CD4-positive, alpha-beta T cell treated with Interleukin-4 for 4 hours (primary cell): ENCODE results near the gene CYB5B.
A peak's percentile ranks its signal among the peaks of the same experiment; 100 is the strongest.

ENCODE experiments used
- DNase-seq: peaks from one replicate; pipeline ENCODE4 v3.0.0-alpha.2; 2020

CYB5B gene

DNA sequence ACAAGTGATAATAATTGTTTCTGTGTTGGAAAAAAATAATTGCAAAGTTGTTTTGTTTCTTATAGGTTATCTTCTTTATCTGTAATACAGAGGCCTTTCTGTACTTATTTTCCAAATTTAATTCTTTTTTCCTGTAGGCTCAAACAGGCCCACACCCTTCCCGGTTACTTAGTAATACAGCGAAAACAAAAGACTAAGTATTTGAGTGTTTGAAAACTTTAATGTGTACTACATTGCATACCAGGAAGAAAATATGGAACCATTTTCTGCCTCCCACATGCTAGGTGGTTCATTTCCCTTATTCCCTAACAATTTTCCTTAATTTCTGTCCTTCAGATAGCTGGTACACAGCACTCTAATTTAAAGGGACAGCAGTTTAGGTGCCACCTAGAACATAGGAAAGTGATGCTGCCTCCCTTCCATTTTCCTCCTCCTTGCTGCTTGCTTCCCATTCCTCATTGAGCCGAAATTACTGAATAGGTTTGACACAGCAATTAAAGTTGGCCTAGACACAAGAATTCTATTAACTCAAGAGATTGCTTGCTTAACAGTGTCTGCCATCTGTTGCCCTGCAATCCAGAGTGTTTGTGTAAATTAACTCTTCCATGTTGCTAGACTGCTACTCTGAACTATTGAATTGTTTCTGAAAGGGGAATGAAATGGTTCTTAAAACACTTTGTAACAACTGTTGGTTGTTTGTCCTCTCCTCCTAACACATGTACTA is 24.2 kb downstream of the CYB5B start:
- no peak for DNase-seq

- DNase-seq: peak; percentile 28
These were observed 26.7 kb downstream of the CYB5B start for GRCh38 chr16:69451166-69451565.

GRCh38 chr16:69453936-69454335 is 29.5 kb downstream of the CYB5B start:
- no peak for DNase-seq

GRCh38 chr16:69463876-69464275 is 39.5 kb downstream of the CYB5B start:
- no peak for DNase-seq

GRCh38 chr16:69465083-69465721 is 40.8 kb downstream of the CYB5B start:
- no peak for DNase-seq

DNA sequence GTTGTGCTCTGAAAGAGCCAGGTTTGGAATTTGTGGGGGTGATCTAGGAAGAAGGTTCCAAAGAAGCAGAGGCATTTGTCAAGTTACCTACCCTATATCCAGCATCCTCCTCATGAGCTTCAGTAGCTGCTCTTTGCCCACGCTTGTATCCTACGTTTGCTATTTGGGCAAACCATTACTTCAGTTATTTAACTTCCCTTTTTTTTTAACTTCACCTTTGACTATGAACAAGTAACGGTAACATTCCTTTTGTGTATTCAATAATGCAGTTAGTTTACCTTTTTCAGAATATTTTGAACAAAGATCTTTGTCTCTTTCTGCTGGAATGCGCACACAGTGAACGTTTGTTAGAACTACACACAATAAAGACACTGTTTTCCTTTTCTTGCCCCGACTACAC is 41.5 kb downstream of the CYB5B start:
- DNase-seq: no peak

GRCh38 chr16:69466547-69466946 is 42.1 kb downstream of the CYB5B start:
- DNase-seq: no peak

GRCh38 chr16:69467080-69467479 is 42.7 kb downstream of the CYB5B start:
- DNase-seq: no peak

DNA sequence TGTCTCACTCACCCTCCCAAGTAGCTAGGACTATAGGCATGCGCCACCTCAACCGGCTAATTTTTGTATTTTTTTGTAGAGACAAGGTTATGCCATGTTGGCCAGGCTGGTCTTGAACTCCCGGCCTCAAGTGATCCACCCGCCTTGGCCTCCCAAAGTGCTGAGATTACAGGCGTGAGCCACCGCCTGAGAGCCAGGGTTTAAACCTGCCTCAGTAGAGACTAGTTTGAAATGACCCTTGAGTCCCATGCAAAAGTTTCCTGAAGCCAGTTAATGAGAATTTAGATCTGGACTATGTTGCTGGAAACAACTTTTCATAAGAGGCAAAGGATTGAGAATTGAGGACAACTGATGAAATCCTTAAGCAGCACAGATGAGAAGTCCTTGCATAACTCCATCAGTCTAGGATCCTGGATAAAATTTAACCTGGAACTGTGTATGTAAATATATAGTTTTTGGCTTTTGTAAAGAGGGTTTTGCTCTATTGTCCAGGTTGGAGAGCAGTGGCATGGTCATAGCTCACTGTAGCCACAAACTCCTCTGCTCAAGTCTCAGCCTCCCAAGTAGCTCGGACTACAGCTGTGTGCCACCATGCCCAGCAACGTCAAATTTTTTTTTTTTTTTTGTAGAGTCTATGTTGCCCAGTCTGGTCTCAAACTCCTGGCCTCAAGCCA is 43.2 kb downstream of the CYB5B start:
- no peak for DNase-seq

DNA sequence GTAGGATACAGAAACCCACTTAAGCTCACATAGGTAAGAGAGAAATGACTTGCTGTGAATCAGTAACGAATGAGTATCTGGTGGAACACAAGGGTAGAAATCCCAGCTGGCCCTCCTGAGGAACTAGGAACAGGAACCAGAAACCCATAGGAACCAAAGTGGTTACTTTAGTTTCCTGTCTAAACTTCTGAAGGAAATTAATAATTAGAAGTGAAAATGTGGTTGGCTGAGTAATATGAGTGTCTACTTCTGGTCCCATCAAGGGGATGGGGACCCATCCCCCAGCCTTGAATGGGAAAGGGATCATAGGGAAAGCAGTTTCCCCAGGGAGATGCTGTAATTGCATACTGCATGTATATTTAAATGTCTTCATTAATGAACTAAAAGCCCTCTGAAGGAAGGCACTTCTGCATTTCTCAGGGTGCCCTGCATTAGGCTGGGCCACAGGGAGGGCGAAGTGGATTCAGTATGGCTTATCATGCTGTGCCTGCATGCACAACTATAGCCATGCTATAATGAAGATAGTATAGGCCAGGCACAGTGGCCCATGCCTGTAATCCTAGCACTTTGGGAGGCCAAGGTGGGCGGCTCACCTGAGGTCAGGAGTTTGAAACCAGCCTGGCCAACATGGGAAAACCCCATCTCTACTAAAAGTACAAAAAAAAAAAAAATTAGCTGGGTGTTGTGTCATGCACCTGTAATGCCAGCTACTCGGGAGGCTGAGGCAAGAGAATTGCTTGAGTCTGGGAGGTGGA is 45.6 kb downstream of the CYB5B start:
- no peak for DNase-seq

DNA sequence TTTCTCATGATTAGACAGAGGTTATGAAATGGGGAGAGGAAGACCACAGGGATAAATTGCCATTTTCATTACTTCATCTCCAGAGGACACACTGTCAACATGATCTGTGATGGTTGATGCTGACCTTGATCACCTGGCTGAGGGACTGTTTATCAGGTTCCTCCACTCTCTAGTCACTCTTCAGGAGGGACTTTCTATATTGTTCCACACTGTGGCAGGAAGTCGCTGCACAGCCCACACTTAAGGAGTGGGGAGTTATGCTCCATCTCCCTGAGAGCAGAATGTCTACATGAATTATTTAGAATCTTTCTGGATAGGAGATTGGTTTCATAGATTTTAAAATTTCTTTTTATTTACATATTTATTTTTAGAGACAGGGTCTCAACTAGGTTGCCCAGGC is 46.7 kb downstream of the CYB5B start:
- DNase-seq: peak; percentile 11

- DNase-seq: no peak
These were observed 50.0 kb downstream of the CYB5B start for GRCh38 chr16:69474408-69474807.

- no peak for DNase-seq
These were observed 52.6 kb downstream of the CYB5B start for GRCh38 chr16:69476920-69477443.

DNA sequence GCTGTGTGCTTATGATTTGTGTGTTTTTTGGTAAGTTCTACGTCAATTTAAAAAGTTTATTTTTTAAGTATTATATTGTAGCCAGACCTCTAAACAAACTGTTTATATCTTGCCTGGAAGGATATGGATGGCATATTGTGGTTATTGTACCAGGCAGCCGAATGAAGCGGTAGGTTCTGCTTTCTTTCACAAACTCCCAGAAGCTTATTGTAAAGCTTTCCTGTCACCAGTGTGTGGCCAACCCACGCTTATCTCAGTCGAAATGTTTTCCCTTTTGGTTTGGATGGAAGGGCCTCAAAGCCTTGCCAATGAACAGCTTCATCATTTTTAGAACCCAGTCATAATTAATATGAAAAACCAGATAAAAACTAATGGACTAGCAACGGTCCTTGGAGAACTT is 53.1 kb downstream of the CYB5B start:
- no peak for DNase-seq

GRCh38 chr16:69478685-69479084 is 54.3 kb downstream of the CYB5B start:
- DNase-seq: no peak

DNA sequence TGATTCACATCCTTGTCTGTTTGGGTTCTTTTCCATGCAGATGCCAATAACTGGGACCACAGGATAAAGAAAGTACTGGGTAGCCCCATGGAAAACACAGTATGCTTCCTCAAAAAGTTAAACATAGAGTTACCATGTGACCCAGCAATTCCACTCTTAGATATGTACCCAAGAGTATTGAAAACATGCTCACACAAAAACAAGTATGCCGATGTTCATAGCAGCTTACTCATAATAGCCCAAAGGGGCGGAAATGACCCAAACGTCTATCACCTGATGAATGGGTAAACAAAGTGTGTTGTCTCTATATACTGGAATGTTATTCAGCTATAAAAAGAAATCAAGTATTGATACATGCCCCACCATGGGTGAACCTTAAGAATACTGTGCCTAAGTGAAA is 55.4 kb downstream of the CYB5B start:
- DNase-seq: no peak

- DNase-seq: no peak
These were observed 57.5 kb downstream of the CYB5B start for GRCh38 chr16:69481901-69482341.

- DNase-seq: no peak
These were observed 58.1 kb downstream of the CYB5B start for GRCh38 chr16:69482410-69482991.

DNA sequence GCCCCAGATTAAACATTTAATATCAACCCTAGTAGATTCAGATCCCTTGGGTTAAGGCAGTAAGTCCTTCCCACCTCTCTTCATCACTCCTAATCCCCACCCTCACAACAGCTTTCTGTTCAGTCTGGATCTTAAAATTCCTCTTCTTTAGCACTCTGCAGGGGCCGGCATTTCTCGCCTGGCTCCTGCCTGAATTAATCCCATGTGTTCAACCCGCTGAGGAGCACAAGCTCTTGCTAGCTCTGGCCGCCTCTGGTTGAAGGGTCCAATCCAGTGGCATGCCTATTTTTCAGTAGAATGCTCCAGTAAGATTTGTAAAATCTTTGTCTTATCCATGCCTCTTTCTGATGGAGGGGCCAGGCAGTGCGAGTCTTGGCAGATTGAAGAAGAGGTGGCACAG is 59.2 kb downstream of the CYB5B start:
- DNase-seq: no peak

GRCh38 chr16:69485361-69485760 is 60.9 kb downstream of the CYB5B start:
- DNase-seq: no peak

DNA sequence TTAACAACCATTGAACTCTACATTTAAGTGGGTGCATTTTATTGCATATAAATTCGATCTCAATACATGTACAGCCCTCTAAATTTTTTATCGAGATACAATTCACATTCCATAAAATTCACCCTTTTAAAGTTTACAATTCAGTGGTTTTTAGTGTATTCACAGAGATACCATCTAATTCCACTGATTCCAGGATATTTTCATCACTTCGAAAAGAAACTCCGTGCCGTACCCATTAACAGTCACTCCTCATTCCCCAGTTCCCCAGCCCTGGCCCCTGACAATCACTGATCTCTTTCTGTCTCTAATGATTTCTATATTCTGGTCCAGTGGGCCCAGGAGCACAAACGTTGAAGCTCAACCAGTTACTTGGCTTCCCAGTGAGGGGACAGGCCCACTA is 61.4 kb downstream of the CYB5B start:
- DNase-seq: no peak

DNA sequence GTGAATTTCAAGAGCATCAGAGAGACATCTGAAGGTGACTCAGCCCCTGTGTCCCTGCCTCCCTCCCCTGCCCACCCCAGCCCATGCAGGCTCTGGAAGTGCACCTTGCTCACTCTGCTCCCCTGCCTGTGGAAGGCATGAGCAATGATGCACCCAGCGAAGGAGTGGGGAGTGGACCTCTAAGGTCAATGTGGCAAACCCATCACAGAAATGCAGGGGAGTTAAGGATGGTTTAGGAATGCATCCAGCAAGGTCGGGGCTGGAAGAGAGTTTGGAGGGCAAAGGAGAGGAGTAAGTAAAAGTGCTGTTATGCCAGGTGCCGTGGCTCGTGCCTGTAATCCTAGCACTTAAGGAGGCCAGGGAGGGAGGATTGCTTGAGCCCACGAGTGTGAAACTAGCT is 61.9 kb downstream of the CYB5B start:
- DNase-seq: no peak

GRCh38 chr16:69486724-69487123 is 62.3 kb downstream of the CYB5B start:
- DNase-seq: no peak
